AG04450 (cell line): ENCODE results near the gene ARPC1A. TPM values are rescaled to one million over a fixed set of nuclear protein-coding genes. Genes with fewer than 3 reads are reported as not detected.
"Not testable (repeated sequence)": the region's sequence is repeated elsewhere in the genome, so short reads cannot be mapped to it uniquely, and the experiment has no call there.

Source experiments
- CTCF ChIA-PET: fragments of 300-600, 350-600 bp; formaldehyde crosslinking; extraction: SDS; loops from one replicate; lab custom pipeline; 2022; ENCODE audit warnings: antibody characterized with exemption, inconsistent platforms; lab: Charles Lee
- POLR2A ChIA-PET: fragments of 350-600 bp; formaldehyde crosslinking; extraction: SDS; loops from one replicate; lab custom pipeline; 2021; ENCODE audit warnings: antibody characterized with exemption, inconsistent platforms; lab: Yijun Ruan, JAX
- DNase-seq: peaks from one replicate; pipeline ENCODE4 v3.0.0-alpha.2; 2011; ENCODE audit warnings: low read depth, low spot score
- H3K27ac ChIP-seq: one replicate; pipeline ENCODE4 v1.5.1; 2012; ENCODE audit warnings: low read depth, low read length, control low read depth
- H3K27me3 ChIP-seq: one replicate; pipeline ENCODE4 v1.6.0; 2012; ENCODE audit warnings: low read length; ENCODE audit not compliant: control insufficient read depth, insufficient read depth
- H3K4me3 ChIP-seq: 2 replicates; pipeline ENCODE4 v1.5.1; 2011; ENCODE audit warnings: mild to moderate bottlenecking, low read depth, low read length, control low read depth
- H3K9me3 ChIP-seq: 2 replicates; pipeline ENCODE4 v1.5.1; 2012; ENCODE audit warnings: low read length; ENCODE audit not compliant: control insufficient read depth, insufficient read depth
- polyA minus RNA-seq: library from RNA; depleted of rRNA, polyadenylated mRNA; stranded (reverse); fragments of >200 nt; gene quantifications from 2 replicates; pipeline ENCODE4 v1.2.3, GENCODE V29; 2011; rRNA and poly(A)+ RNA removed
- polyA plus RNA-seq: library from polyadenylated mRNA; depleted of rRNA; stranded (reverse); fragments of >200 nt; gene quantifications from 2 replicates; pipeline ENCODE4 v1.2.3, GENCODE V29; 2011; rRNA removed
- TF ChIP-seq, protein P1 (sequence below): IDR thresholded peaks from 2 replicates; pipeline ENCODE4 v1.5.1; 2011; ENCODE audit warnings: low read depth, low read length, control low read depth, inconsistent platforms

Gene ARPC1A
- polyA plus RNA-seq (259 and 282 TPM in 2 replicates), polyA minus RNA-seq (272 and 319 TPM in 2 replicates)

DNA sequence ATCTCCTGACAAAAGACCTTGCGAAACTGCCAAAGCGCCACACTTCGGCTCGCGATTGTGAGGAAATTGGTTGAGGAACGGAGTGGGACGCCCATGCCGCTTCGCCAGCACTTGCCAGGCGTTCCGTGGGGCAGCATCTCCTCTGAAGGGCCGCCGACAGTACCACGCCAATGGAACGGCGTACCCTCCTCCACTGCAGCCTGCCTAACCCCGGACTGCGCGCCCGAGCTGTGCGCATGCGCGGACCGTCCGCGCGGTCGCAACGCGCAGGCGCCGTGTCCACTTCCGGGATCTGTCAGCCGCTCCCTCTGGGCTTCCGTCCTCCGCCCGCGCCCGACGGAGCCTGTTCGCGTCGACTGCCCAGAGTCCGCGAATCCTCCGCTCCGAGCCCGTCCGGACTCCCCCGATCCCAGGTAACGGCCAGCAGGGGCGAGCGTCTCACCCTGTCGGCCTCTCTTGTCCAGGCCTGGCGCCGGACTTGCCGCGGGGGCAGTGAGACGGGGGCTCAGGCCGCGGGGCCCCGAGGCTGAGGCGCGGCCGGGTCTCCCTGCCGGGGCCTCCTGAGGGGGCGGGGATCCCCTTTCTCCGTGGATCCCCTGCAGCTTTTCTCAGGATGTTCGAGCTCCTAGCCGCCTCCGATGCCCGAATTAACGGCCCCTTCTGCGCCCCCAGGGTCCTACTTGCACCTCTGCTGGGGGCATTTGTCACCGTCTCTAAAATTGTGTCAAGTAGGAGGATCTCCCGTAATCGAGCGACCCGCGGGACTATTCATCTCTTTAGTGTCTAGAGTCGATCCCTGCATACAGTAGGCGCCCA lies at the start of gene ARPC1A:
Gene ARPC1A, plus strand, starts transcription at position 307 of the 816 bp plus-strand sequence. CDS start 7,456 bp downstream, outside the sequence.
- Histone ChIP-seq H3K27me3 (no peaks in the 10 kb centered on the region), H3K9me3 (no peaks in the 10 kb centered on the region), H3K4me3 (peak within 1 kb of the TSS; percentile 97), H3K27ac (peak within 1 kb of the TSS; percentile 47)
- TF ChIP-seq, protein P1, sequence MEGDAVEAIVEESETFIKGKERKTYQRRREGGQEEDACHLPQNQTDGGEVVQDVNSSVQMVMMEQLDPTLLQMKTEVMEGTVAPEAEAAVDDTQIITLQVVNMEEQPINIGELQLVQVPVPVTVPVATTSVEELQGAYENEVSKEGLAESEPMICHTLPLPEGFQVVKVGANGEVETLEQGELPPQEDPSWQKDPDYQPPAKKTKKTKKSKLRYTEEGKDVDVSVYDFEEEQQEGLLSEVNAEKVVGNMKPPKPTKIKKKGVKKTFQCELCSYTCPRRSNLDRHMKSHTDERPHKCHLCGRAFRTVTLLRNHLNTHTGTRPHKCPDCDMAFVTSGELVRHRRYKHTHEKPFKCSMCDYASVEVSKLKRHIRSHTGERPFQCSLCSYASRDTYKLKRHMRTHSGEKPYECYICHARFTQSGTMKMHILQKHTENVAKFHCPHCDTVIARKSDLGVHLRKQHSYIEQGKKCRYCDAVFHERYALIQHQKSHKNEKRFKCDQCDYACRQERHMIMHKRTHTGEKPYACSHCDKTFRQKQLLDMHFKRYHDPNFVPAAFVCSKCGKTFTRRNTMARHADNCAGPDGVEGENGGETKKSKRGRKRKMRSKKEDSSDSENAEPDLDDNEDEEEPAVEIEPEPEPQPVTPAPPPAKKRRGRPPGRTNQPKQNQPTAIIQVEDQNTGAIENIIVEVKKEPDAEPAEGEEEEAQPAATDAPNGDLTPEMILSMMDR: peak; percentile 30
- DNase-seq: peak; percentile 82
- POLR2A ChIA-PET: interaction anchor here (0.5 to 1.2 kb wide), 3 partner anchors 46 to 90 kb away, joined by 3 to 8 read pairs (median 6); partner anchors contain the start of genes BUD31 and PDAP1
- CTCF ChIA-PET: interaction anchor here (1.0 to 1.9 kb wide), 4 partner anchors 12 to 289 kb away, joined by 4 to 10 read pairs (median 6); no protein-coding TSS in a partner anchor

DNA sequence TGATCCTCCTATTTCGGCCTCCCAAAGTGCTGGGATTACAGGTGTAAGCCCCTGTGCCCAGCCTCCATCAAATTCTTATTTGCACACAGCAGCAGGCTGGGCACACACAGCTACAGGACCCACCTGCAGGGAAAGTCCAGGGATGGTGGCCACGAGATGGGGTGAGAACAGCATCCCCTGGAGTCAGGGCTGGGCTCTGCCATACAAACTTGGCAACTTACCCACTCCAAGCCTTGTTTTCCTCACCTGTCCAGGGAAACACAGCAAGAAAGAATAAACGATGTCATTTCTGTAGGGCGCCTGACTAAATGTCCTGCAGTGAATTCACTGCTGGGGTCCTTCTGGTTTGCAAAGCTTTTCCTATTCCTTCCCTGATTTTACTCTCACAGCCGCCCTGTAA lies 47.5 kb upstream of the ARPC1A start:
- no peak for DNase-seq
- H3K27me3 ChIP-seq: peaks cover 2% of the 10 kb centered on the region
- H3K9me3 ChIP-seq: no peaks in the 10 kb centered on the region
- ChIA-PET CTCF (no interaction called here), POLR2A (no interaction called here)
- TF ChIP-seq, protein P1: peak; percentile 6; the same call in 1 of the 2 replicates
- H3K4me3 ChIP-seq: no peak overlapping the region
- no peak overlapping the region for H3K27ac ChIP-seq

- DNase-seq, CTCF ChIA-PET, POLR2A ChIA-PET, H3K27me3 ChIP-seq, H3K4me3 ChIP-seq, H3K9me3 ChIP-seq, H3K27ac ChIP-seq: not testable (repeated sequence)
Measured at GRCh38 chr7:99284165-99284564, 41.5 kb upstream of the ARPC1A start.

DNA sequence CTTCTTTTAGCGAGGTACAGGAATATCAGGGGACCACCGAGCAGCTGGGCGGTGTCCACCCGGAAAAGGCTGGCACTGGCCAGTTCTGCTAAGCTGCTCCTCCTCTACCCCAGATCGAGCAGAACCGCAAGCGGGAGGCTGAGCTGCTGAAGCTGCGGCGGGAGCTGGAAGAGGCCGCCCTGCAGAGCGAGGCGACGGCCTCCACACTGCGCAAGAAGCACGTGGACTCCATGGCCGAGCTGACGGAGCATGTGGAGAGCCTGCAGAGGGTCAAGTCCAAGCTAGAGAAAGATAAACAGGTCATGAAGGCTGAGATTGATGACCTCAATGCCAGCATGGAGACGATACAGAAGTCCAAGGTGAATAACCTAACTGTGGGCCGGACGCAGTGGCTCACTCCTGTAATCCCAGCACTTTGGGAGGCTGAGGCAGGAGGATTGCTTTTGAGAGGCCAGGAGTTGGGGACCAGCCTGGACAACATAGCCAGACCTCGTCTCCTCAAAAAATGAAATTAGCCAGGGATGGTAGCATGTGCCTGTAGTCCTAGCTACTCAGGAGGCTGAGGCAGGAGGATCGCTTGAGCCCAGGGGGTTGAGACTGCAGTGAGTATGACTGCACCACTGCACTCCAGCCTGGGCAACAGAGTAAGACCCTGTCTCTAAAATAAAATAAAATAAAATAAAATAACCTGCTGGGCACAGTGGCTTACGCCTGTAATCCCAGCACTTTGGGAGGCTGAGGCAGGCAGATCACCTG lies 37.7 kb upstream of the ARPC1A start:
- ChIA-PET CTCF (interaction anchor here (0.6 kb wide), 1 partner anchor 26 kb away, joined by 3 read pairs; no protein-coding TSS in a partner anchor), POLR2A (no interaction called here)
- TF ChIP-seq, protein P1: no peak
- no peak overlapping the region for H3K27ac ChIP-seq
- H3K27me3 ChIP-seq: peaks cover 6% of the 10 kb centered on the region
- H3K4me3 ChIP-seq: no peak overlapping the region
- no peaks in the 10 kb centered on the region; the same call in 1 of the 2 replicates for H3K9me3 ChIP-seq
- no peak for DNase-seq

- Histone ChIP-seq H3K27me3 (peaks cover 6% of the 10 kb centered on the region), H3K9me3 (no peaks in the 10 kb centered on the region; the same call in 1 of the 2 replicates), H3K4me3 (no peak overlapping the region), H3K27ac (no peak overlapping the region)
- POLR2A ChIA-PET: interaction anchor here (0.7 kb wide), 1 partner anchor 10 kb away, joined by 3 read pairs; no protein-coding TSS in a partner anchor
- TF ChIP-seq, protein P1: no peak
- no peak for DNase-seq
- CTCF ChIA-PET: no interaction called here
Measured at GRCh38 chr7:99289185-99289584, 36.5 kb upstream of the ARPC1A start.

DNA sequence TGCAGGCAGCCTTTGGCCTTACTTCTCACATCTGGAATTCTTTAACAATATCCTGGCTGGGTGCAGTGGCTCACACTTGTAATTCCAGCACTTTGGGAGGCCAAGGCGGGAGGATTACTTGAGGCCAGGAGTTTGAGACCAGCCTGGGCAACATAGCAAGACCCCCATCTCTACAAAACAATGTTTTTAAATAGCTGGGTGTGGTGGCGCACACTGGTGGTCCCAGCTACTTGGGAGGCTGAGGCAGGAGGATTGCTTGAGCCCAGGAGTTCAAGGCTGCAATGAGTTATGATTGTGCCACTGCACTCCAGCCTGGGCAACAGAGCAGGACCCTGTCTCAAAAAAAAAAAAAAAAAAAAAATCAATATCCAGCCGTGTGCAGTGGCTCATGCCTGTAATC lies 35.5 kb upstream of the ARPC1A start:
- POLR2A ChIA-PET: interaction anchor here (1.1 to 1.6 kb wide), 2 partner anchors 22 to 89 kb away, joined by 3 to 4 read pairs; no protein-coding TSS in a partner anchor
- DNase-seq, CTCF ChIA-PET: not testable (repeated sequence)

More for the DNA sequence above, 35.5 kb upstream of the ARPC1A start:
- H3K9me3 ChIP-seq, H3K4me3 ChIP-seq, H3K27ac ChIP-seq, H3K27me3 ChIP-seq: not testable (repeated sequence)
